GM18907 (cell line): ENCODE results near the gene CCDC116.
"Not testable (repeated sequence)": the region's sequence is repeated elsewhere in the genome, so short reads cannot be mapped to it uniquely, and the experiment has no call there.

ENCODE experiments used
- ATAC-seq: cut with Tn5 transposase; IDR thresholded peaks from one replicate; pipeline ENCODE4 v1.9.1; 2021; ENCODE audit warnings: mild to moderate bottlenecking, moderate library complexity; ENCODE audit not compliant: unreplicated experiment

The CCDC116 gene

DNA sequence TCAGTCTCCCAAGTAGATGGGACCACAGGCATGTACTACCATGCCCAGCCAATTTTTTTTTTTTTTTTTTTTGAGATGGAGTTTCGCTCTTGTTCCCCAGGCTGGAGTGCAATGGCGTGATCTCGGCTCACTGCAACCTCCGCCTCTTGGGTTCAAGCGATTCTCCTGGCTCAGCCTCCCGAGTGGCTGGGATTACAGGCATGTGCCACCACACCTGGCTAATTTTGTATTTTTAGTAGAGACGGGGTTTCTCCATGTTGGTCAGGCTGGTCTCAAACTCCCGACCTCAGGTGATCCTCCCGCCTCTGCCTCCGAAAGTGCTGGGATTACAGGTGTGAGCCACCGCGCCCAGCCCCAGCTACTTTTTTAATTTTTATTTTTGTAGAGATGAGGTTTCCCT, 46.3 kb downstream of the CCDC116 start:
- ATAC-seq: not testable (repeated sequence)

DNA sequence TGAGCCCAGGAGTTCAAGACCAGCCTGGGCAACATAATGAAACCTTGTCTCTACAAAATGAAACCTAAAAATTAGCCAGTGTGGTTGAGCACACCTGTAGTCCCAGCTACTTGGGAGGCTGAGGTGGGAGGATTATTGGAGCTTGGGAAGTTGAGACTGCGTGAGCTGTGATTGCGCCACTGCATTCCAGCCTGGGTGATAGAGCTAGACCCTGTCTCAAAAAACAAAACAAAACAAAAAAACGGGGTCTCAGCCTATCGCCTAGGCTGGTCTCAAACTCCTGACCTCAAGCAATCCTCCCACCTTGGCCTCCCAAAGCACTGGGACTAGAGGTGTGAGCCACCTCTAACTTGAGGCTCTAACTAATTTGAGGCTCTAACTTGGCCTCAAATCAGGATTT, 46.8 kb downstream of the CCDC116 start:
- ATAC-seq: no peak

DNA sequence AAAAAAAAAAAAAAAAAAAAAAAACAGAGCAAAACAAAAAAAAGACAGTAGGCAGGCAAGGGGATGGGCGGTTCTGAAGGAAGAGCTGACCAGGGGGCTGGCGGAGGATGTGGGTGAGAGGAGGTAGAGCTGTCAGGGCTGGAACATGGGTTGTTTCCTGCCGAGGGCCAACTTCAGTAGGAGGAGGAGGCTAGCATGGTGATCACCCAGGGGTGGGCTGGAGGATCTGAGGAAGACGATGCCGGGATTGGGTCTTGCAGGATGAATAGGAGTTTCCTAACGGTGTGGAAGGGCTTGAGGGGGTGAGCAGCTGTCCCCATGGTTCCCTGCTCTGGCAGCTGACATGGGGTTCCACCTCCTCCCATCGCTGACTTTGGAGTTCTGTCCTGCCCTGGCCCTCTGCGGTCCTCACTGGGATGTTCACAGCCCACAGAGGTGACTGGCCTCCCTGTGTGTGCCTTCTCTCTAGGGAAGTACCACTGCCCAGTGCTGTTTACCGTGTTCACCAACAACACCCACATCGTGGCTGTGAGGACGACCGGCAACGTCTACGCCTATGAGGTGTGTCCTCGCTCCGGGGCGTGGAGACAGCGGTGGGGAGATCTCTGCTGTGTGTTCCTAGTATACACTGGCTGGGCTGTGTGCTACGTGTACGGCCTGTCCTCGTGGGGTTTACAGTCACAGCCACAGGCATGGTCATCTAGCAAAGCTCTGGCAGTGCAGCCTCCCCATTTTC, 48.4 kb downstream of the CCDC116 start:
- ATAC-seq: no peak

DNA sequence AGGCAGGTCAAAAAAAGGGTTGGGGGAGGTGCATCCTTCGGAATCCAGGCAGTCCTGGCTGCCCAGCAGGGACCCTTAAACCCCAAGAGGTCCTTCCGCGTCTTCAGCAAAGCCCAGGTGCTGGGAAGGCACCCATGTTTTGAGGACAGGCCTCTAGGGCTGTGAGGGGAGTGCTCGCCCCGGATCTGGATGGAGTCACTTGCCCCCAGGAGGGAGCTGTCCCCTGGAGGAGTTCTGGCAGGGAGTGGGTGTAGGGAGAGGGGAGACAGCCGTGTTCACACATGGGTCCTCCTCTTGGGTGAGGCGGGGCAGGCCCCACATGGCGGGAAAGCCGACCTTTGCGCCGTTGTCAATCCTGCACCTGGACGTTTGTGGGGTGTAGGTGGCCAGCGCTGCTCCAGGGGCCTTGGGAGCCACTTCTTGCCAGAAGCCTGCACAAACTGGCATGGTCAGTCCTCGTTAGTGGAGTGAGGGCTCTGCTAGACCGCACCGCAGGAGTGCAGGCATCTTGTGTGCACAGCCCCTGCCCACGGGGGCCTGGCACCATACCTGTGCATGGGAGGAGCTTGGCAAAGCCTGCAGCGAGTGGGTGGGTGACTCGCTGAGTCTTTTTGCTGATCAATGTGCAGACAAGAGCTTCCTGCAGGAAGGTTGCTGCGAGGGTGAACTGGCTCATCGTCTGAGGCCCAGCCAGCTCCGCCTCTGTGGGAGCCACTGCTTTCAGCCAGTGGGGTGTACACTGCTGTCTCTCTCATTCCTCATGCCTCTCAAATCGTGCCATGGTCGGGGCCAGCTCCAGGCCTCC, 49.2 kb downstream of the CCDC116 start:
- ATAC-seq: no peak

DNA sequence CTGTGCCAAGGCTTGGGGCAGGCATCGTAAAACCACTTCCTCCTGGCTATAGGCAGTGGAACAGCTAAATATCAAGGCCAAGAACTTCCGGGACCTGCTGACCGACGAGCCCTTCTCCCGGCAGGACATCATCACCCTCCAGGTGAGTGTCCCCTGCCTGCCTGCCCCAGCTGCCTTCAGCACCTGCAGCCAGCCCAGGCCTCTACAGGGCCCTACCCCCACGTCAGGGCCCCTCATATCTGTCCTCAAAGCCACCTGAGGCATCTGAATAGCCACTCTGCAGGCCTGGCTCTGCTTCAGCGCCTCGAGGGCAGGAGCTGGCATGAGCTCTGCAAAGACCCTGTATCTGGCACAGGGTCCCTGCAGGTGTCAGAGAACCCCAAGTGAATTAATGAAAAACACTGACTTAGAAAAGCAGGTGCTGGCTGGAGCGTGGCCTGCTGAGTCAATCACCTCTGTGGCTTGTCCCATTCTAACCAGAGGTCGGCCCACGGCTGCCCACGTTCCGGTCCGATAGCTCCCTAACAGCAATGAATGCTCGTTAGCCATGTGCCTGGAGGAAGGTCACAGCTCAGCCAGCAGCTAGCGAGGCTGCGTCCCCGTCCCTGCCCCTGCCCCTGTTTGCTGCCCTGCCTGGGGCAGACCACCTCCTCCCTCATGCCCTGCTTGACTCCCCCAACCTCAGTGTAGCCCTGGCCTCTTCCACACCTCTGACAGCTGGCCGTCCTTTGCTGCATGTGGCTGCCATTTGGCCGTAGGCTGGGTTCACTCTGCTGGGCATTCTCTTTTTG, 50.0 kb downstream of the CCDC116 start:
- ATAC-seq: no peak

DNA sequence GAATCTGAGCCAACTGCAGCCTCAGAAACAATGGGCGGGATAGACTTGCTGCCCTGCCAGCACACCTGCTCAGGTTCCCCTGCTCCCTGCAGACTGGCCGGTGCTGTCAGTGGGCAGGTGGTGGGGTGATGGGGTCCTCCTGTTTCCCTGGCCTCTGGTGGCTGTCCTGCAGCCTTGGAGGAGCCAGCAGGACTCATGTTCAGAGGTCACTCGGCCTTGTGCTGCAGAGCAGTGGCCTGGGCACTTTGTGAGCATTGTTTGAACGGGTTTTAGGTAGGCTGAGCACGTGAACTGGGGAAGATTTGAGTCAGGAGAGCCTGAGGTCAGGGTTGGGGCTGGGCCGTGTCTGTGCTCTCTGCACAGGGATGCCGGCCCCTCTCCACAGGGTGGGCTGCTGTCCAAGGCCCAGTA, 50.8 kb downstream of the CCDC116 start:
- ATAC-seq: no peak

DNA sequence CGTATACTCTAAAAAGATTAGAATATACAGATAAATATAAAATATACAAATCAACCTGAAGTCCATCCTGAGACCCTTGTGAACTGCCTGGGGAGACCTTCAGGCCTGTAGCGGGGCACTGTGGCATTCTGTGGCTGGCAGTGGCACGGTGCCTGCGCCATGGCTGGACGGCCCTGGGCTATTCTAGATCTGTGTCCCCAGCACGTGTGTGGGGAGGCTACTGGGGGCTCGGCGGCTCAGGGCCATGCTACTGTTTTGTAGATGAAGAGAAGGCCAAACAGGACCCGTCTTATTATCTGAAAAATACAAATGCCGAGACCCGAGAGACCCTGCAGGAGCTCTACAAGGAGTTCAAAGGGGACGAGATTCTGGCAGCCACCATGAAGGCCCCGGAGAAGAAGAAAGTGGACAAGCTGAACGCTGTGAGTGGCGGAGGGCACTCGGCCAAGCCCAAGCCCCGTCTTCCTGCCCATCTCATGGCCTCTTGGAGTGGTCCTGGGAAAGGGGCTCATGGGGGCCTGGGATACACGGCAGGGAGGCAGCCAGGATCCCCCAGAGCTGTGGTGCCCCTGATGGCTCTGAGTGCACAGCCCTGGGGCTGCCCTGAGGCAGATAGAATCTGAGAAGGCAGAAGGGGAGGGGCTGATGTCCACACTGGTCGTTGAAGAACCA, 52.1 kb downstream of the CCDC116 start:
- no peak for ATAC-seq

DNA sequence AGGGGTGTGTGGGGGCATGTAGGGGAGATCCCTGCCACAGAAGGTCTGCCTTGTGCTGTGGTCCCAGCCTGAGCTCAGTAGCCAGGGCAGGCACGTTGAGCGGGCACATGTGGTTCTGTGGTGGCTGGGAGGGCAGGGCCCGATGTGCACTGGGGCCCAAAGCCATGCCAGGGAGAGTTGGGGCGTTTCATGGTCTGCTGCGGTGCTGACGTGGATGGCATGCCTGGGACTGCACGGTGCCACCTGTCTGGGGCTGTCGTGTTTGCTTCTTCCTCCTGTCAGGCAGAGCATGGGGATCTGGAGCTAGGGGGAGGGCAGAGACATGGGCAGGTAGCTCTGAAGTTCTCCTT, 52.6 kb downstream of the CCDC116 start:
- ATAC-seq: no peak

DNA sequence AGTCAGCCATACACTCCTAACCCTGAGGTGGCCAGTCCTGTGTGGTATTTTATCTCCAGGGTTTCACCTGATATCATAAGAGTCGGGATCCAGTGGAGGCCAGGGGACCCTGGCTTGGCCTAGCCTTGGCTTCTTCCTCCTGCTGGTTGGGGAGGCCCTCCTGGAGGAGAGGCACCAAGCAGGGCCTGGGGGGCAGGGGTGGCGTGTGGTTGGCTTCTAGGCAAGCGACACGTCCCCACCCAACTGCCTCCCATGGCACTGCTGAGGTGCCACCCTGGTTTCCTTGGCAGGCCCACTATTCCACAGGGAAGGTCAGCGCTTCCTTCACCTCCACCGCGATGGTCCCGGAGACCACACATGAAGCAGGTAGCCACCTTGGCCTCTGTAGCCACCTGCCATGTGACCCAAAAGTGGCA, 53.6 kb downstream of the CCDC116 start:
- ATAC-seq: no peak
